ENCODE measurements around the gene EFHC1.

Gene EFHC1

GRCh38 chr6:52554684-52555280, 134.6 kb downstream of the EFHC1 start:
- no peak for ATAC-seq
- TF ChIP-seq BACH2 (CRISPR knock-in tag; IDR thresholded peaks at IDR 0.05; ENCODE audit: borderline replicate concordance) (no peak), TCF4 (CRISPR knock-in tag; IDR thresholded peaks at IDR 0.05; ENCODE audit: borderline replicate concordance) (no peak), ISL1 (CRISPR knock-in tag; IDR thresholded peaks at IDR 0.05) (peak; percentile 7; the same call in 1 of the 2 replicates)
- TF ChIP-seq, protein P1, sequence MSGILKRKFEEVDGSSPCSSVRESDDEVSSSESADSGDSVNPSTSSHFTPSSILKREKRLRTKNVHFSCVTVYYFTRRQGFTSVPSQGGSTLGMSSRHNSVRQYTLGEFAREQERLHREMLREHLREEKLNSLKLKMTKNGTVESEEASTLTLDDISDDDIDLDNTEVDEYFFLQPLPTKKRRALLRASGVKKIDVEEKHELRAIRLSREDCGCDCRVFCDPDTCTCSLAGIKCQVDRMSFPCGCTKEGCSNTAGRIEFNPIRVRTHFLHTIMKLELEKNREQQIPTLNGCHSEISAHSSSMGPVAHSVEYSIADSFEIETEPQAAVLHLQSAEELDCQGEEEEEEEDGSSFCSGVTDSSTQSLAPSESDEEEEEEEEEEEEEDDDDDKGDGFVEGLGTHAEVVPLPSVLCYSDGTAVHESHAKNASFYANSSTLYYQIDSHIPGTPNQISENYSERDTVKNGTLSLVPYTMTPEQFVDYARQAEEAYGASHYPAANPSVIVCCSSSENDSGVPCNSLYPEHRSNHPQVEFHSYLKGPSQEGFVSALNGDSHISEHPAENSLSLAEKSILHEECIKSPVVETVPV (CRISPR knock-in tag; IDR thresholded peaks at IDR 0.05): no peak

DNA sequence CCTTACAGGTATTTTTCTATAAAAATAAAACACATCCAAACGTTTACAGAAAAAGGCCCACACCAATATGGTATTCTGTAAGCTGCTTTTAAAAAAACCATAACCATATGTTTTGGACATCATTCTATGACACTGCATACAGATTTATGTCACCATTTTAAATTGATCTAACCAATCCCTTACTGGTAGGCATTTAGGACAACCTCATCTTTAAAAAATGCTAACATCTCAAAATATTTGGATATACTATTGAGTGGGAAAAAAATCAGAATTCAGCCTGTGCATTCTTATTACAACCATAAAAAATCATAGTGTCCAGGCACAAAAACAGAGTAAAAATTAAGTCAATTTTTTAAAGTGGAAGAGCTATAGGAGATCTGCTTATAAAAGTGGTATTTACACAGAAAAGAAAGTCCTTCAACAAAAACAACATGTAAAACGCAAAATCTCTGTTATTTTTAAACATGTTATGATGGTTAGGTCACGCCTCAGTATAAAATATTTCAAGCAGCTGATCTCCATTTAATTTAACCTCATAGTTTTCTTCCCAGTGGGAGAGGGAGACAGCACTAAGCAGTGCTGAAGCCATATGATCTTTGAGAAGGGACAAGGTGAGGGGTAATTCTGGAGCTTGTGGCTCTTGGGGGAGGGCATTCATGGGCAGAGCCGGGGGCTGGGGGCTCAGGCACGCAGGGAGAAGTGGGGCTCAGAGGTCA, 135.5 kb downstream of the EFHC1 start:
- TF ChIP-seq ISL1 (CRISPR knock-in tag; IDR thresholded peaks at IDR 0.05): peak; percentile 41; the same call in 1 of the 2 replicates
- TF ChIP-seq OSR1 (CRISPR knock-in tag; IDR thresholded peaks at IDR 0.05): no peak
- no peak for TF ChIP-seq BACH2 (CRISPR knock-in tag; IDR thresholded peaks at IDR 0.05; ENCODE audit: borderline replicate concordance)
- TF ChIP-seq PPARA (CRISPR knock-in tag; IDR thresholded peaks at IDR 0.05; ENCODE audit: borderline replicate concordance): no peak
- no peak for TF ChIP-seq ZFP30 (CRISPR knock-in tag; IDR thresholded peaks at IDR 0.05)
- TF ChIP-seq ZC3H10 (CRISPR knock-in tag; IDR thresholded peaks at IDR 0.05): no peak
- TF ChIP-seq, protein P1 (CRISPR knock-in tag; IDR thresholded peaks at IDR 0.05): no peak
- ATAC-seq: peak; percentile 11; the same call in 1 of the 3 replicates

- no peak for TF ChIP-seq TOX (CRISPR knock-in tag; IDR thresholded peaks at IDR 0.05; ENCODE audit: borderline replicate concordance)
- no peak for TF ChIP-seq CSDC2 (CRISPR knock-in tag; IDR thresholded peaks at IDR 0.05)
- TF ChIP-seq, protein P1 (CRISPR knock-in tag; IDR thresholded peaks at IDR 0.05): no peak
- TF ChIP-seq ZFP3 (CRISPR knock-in tag; IDR thresholded peaks at IDR 0.05): no peak
- TF ChIP-seq ESRRG (CRISPR knock-in tag; IDR thresholded peaks at IDR 0.05): no peak
- no peak for TF ChIP-seq ZNF8 (CRISPR knock-in tag; IDR thresholded peaks at IDR 0.05)
- no peak for TF ChIP-seq RARB (CRISPR knock-in tag; IDR thresholded peaks at IDR 0.05)
- no peak for TF ChIP-seq CREB5 (CRISPR knock-in tag; IDR thresholded peaks at IDR 0.05; ENCODE audit: low read depth)
- no peak for TF ChIP-seq ZFP30 (CRISPR knock-in tag; IDR thresholded peaks at IDR 0.05)
- TF ChIP-seq ARNTL (CRISPR knock-in tag; IDR thresholded peaks at IDR 0.05; ENCODE audit: borderline replicate concordance, low read depth): no peak
- TF ChIP-seq ZNF565 (CRISPR knock-in tag; conservative IDR thresholded peaks at IDR 0.05; ENCODE audit: low read depth): no peak
- no peak for TF ChIP-seq BACH2 (CRISPR knock-in tag; IDR thresholded peaks at IDR 0.05; ENCODE audit: borderline replicate concordance)
- TF ChIP-seq OSR1 (CRISPR knock-in tag; IDR thresholded peaks at IDR 0.05): no peak
- TF ChIP-seq TCF4 (CRISPR knock-in tag; IDR thresholded peaks at IDR 0.05; ENCODE audit: borderline replicate concordance): no peak
- TF ChIP-seq, protein P2, sequence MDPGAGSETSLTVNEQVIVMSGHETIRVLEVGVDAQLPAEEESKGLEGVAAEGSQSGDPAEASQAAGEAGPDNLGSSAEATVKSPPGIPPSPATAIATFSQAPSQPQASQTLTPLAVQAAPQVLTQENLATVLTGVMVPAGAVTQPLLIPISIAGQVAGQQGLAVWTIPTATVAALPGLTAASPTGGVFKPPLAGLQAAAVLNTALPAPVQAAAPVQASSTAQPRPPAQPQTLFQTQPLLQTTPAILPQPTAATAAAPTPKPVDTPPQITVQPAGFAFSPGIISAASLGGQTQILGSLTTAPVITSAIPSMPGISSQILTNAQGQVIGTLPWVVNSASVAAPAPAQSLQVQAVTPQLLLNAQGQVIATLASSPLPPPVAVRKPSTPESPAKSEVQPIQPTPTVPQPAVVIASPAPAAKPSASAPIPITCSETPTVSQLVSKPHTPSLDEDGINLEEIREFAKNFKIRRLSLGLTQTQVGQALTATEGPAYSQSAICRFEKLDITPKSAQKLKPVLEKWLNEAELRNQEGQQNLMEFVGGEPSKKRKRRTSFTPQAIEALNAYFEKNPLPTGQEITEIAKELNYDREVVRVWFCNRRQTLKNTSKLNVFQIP (CRISPR knock-in tag; IDR thresholded peaks at IDR 0.05; ENCODE audit: borderline replicate concordance, low read depth): no peak
- no peak for TF ChIP-seq GLIS3 (CRISPR knock-in tag; IDR thresholded peaks at IDR 0.05)
- TF ChIP-seq ISL1 (CRISPR knock-in tag; IDR thresholded peaks at IDR 0.05): no peak
- TF ChIP-seq, protein P3, sequence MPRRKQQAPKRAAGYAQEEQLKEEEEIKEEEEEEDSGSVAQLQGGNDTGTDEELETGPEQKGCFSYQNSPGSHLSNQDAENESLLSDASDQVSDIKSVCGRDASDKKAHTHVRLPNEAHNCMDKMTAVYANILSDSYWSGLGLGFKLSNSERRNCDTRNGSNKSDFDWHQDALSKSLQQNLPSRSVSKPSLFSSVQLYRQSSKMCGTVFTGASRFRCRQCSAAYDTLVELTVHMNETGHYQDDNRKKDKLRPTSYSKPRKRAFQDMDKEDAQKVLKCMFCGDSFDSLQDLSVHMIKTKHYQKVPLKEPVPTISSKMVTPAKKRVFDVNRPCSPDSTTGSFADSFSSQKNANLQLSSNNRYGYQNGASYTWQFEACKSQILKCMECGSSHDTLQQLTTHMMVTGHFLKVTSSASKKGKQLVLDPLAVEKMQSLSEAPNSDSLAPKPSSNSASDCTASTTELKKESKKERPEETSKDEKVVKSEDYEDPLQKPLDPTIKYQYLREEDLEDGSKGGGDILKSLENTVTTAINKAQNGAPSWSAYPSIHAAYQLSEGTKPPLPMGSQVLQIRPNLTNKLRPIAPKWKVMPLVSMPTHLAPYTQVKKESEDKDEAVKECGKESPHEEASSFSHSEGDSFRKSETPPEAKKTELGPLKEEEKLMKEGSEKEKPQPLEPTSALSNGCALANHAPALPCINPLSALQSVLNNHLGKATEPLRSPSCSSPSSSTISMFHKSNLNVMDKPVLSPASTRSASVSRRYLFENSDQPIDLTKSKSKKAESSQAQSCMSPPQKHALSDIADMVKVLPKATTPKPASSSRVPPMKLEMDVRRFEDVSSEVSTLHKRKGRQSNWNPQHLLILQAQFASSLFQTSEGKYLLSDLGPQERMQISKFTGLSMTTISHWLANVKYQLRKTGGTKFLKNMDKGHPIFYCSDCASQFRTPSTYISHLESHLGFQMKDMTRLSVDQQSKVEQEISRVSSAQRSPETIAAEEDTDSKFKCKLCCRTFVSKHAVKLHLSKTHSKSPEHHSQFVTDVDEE (CRISPR knock-in tag; IDR thresholded peaks at IDR 0.05): no peak
- ATAC-seq: no peak
These were observed 137.5 kb downstream of the EFHC1 start for GRCh38 chr6:52557389-52558265.
